ENCODE measurements around the gene LAMA5. TPM values are rescaled to one million over a fixed set of nuclear protein-coding genes. Genes with fewer than 3 reads are reported as not detected.

The LAMA5 gene
- polyA plus RNA-seq, 1 of the 3 experiments (the other 2 are of a cell fraction), result 27.2 TPM

DNA sequence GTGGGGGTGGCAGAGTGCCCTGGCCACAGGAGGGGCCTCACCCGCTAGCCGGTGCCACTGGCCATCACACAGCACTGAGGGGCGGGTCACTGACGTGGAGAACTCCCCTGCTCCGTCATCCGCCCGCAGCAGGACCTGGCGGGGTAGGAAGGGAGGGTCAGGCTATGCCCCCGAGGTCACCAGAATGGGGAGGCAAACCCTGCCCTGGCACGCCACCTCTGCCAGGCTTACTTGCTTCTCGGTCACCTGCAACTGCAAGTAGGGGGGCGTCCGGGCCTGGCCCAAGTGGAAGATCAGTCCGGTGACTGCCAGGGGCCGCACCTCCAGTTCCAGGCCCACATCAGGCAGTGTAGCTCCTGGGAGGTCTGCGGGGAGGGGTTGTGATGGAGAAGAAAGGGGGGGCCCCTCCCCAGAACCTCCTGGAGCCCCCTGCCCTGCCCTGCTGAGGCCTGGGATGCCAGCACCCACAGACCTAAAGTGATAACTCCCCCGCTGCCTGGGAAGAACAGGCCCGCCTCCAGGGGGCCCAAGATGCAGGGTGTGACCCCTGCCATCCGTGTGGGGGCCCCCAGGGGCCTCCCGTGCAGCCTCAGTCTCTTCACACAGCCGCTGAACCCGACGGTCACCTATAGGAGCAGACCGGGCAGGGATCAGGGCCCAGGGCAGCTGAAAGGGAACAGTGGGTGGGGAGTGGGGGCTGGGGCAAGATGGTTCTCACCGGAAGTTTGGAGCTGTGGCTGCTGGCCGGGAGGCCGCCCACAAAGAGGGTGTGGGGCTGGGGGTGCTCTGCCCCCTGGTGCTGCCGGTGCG lies 57.0 kb downstream of the LAMA5 start:
- POLR2A ChIA-PET, result no interaction called here
- H3K4me1 ChIP-seq (ENCODE audit: control insufficient read depth in 1 of 2, insufficient read depth in 2 of 2, low read depth in 1 of 2, low read length in 1 of 2), result peaks cover 0 to 9% of the 10 kb centered on the region in 2 experiments; a peak in 1 of 4 replicates
- CTCF ChIA-PET, result interaction anchor here (1.8 kb wide), 1 partner anchor 72 kb away, joined by 5 read pairs; no protein-coding TSS in a partner anchor
- TF ChIP-seq ZBTB33 (IDR thresholded peaks at IDR 0.05; ENCODE audit: borderline replicate concordance, low read depth) (no peak), FOXJ3 (CRISPR knock-in tag; IDR thresholded peaks at IDR 0.05) (no peak), RFX5 (IDR thresholded peaks at IDR 0.05; ENCODE audit: low read length) (no peak), FOXM1 (IDR thresholded peaks at IDR 0.05; ENCODE audit: low read depth) (no peak), MEF2A (IDR thresholded peaks at IDR 0.05; ENCODE audit: borderline replicate concordance, low read depth) (no peak), NFIC (IDR thresholded peaks at IDR 0.05; ENCODE audit: borderline replicate concordance) (no peak)
- TF ChIP-seq, protein P1, sequence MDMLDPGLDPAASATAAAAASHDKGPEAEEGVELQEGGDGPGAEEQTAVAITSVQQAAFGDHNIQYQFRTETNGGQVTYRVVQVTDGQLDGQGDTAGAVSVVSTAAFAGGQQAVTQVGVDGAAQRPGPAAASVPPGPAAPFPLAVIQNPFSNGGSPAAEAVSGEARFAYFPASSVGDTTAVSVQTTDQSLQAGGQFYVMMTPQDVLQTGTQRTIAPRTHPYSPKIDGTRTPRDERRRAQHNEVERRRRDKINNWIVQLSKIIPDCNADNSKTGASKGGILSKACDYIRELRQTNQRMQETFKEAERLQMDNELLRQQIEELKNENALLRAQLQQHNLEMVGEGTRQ (IDR thresholded peaks at IDR 0.05; ENCODE audit: borderline replicate concordance, low read depth, low read length), result no peak
- no peak overlapping the region for H3K9ac ChIP-seq
- no peaks in the 10 kb centered on the region for H3K9me2 ChIP-seq
- peaks cover 13% of the 10 kb centered on the region for H3F3A ChIP-seq (replicated peaks; ENCODE audit: insufficient read depth)
- H3K36me3 ChIP-seq (replicated peaks in 1 of 2; ENCODE audit: control insufficient read depth in 1 of 2, insufficient read depth in 2 of 2, low read length in 1 of 2), result peaks cover 0 to 91% of the 10 kb centered on the region in 2 experiments
- DNase-seq, result no peak
- H3K4me2 ChIP-seq, result no peak overlapping the region
- H4K20me1 ChIP-seq (ENCODE audit: insufficient read depth), result peaks cover 34% of the 10 kb centered on the region
- WGBS (ENCODE audit: low lambda C conversion rate), result 91% methylated on average over 13 of the region's 29 CpGs
- H2AFZ ChIP-seq (ENCODE audit: low read depth), result no peak overlapping the region
- peaks cover 20% of the 10 kb centered on the region for H3K79me2 ChIP-seq (ENCODE audit: insufficient read depth)
- no peak overlapping the region for H3K4me3 ChIP-seq (ENCODE audit: low read depth in 2 of 2, low read length in 1 of 2)
- no peaks in the 10 kb centered on the region for H3K9me3 ChIP-seq
- H3K27ac ChIP-seq (ENCODE audit: low read depth in 2 of 2, low read length in 1 of 2), result no peak overlapping the region
- no peaks in the 10 kb centered on the region for H3K27me3 ChIP-seq (ENCODE audit: insufficient read depth)

GRCh38 chr20:62309198-62309944 lies 57.7 kb downstream of the LAMA5 start:
- H3K36me3 ChIP-seq (replicated peaks in 1 of 2; ENCODE audit: control insufficient read depth in 1 of 2, insufficient read depth in 2 of 2, low read length in 1 of 2), result peaks cover 0 to 91% of the 10 kb centered on the region in 2 experiments
- CTCF ChIA-PET, result interaction anchor here (1.8 to 4.8 kb wide), 2 partner anchors 73 kb away, joined by 5 to 28 read pairs; no protein-coding TSS in a partner anchor
- peaks cover 13% of the 10 kb centered on the region for H3F3A ChIP-seq (replicated peaks; ENCODE audit: insufficient read depth)
- TF ChIP-seq NFIC (IDR thresholded peaks at IDR 0.05; ENCODE audit: borderline replicate concordance), result no peak
- TF ChIP-seq EZH2phosphoT487 (IDR thresholded peaks at IDR 0.05; ENCODE audit: borderline replicate concordance, low read depth), result no peak
- TF ChIP-seq FOXJ3 (CRISPR knock-in tag; IDR thresholded peaks at IDR 0.05), result no peak
- no peak for TF ChIP-seq NRF1 (IDR thresholded peaks at IDR 0.05; ENCODE audit: low read depth, low read length)
- no peak for TF ChIP-seq MEF2A (IDR thresholded peaks at IDR 0.05; ENCODE audit: borderline replicate concordance, low read depth)
- no peak for TF ChIP-seq PBX3 (IDR thresholded peaks at IDR 0.05)
- TF ChIP-seq IRF3 (IDR thresholded peaks at IDR 0.05; ENCODE audit: low read depth, low read length), result no peak
- no peak for TF ChIP-seq FOSL2 (IDR thresholded peaks at IDR 0.05; ENCODE audit: borderline replicate concordance, low read depth)
- TF ChIP-seq TAF1 (IDR thresholded peaks at IDR 0.05; ENCODE audit: borderline replicate concordance, low read depth, low read length), result no peak
- no peak for TF ChIP-seq CHD2 (IDR thresholded peaks at IDR 0.05; ENCODE audit: low read length, partially characterized antibody)
- TF ChIP-seq MXI1 (IDR thresholded peaks at IDR 0.05; ENCODE audit: low read depth, low read length), result no peak
- no peak for TF ChIP-seq FOXM1 (IDR thresholded peaks at IDR 0.05; ENCODE audit: low read depth)

More at GRCh38 chr20:62309198-62309944, 57.7 kb downstream of the LAMA5 start:
- H3K4me1 ChIP-seq (ENCODE audit: control insufficient read depth in 1 of 2, insufficient read depth in 2 of 2, low read depth in 1 of 2, low read length in 1 of 2), result peaks cover 6 to 17% of the 10 kb centered on the region in 2 experiments; a peak in 2 of 4 replicates
- H3K9me2 ChIP-seq, result no peaks in the 10 kb centered on the region
- peaks cover 28% of the 10 kb centered on the region for H3K79me2 ChIP-seq (ENCODE audit: insufficient read depth)
- POLR2A ChIA-PET, result no interaction called here
- H3K4me2 ChIP-seq, result no peak overlapping the region
- no peak overlapping the region for H3K27ac ChIP-seq (ENCODE audit: low read depth in 2 of 2, low read length in 1 of 2)
- no peaks in the 10 kb centered on the region for H3K9me3 ChIP-seq
- no peaks in the 10 kb centered on the region for H3K27me3 ChIP-seq (ENCODE audit: insufficient read depth)
- no peak for DNase-seq
- H2AFZ ChIP-seq (ENCODE audit: low read depth), result no peak overlapping the region
- no peak overlapping the region for H3K9ac ChIP-seq
- no peak overlapping the region for H3K4me3 ChIP-seq (ENCODE audit: low read depth in 2 of 2, low read length in 1 of 2)
- WGBS (ENCODE audit: low lambda C conversion rate), result 73% methylated on average over 12 of the region's 26 CpGs
- peaks cover 42% of the 10 kb centered on the region for H4K20me1 ChIP-seq (ENCODE audit: insufficient read depth)
